Peyer's patch (tissue), 4 donors: Measurements from ENCODE around the gene MRPL51.

Experiments
- CTCF ChIP-seq, 6 experiments: fragments of 450-650 bp in 4 of 6; fragments of 200-600 bp in 2 of 6; sonication (generic) in 1 of 6; IDR thresholded peaks; one replicate each; pipeline ENCODE4 v1.5.1; 2017 to 2019; ENCODE audit warnings: antibody characterized with exemption in 6 of 6, mild to moderate bottlenecking in 3 of 6, moderate library complexity in 1 of 6
- POLR2A ChIP-seq, 2 donors: fragments of 450-650 bp; IDR thresholded peaks; one replicate each; pipeline ENCODE4 v1.5.1; 2017; ENCODE audit warnings: antibody characterized with exemption in 2 of 2, mild to moderate bottlenecking in 2 of 2, moderate library complexity in 2 of 2

GRCh38 chr12:6539707-6540134 is 46.7 kb upstream of the MRPL51 start:
- TF ChIP-seq POLR2A (IDR thresholded peaks at IDR 0.05) = no peak
- TF ChIP-seq CTCF (IDR thresholded peaks at IDR 0.05) = no peak
